ENCODE data around the gene GATA5. TPM values are rescaled to one million over a fixed set of nuclear protein-coding genes. Genes with fewer than 3 reads are reported as not detected.

The GATA5 gene
- total and polyA plus RNA-seq, 4 donors = 0.49 to 15.2 (median 1.3) TPM

- 57 to 74% methylated on average over 23 of the region's 23 CpGs for WGBS, 2 donors
- no peaks in the 10 kb centered on the region for H3K36me3 ChIP-seq (ENCODE audit: control insufficient read depth in 4 of 4, insufficient read depth in 4 of 4, low read length in 4 of 4)
- no peak overlapping the region for H3K27ac ChIP-seq (ENCODE audit: low read depth in 1 of 2, low read length in 1 of 2)
- DNase-seq (peak in 1 of 3 donors; percentile 55), ATAC-seq (ENCODE audit: insufficient read depth, low FRiP score) (no peak)
- H3K9me3 ChIP-seq (ENCODE audit: control insufficient read depth in 4 of 4, insufficient read depth in 3 of 4, low read length in 3 of 4) = peaks cover 0 to 2% (median 0%) of the 10 kb centered on the region in 4 donors
- no peaks in the 10 kb centered on the region for H3K27me3 ChIP-seq (ENCODE audit: control insufficient read depth in 3 of 3, insufficient read depth in 3 of 3, low read length in 2 of 3)
- TF ChIP-seq CTCF (IDR thresholded peaks at IDR 0.05; ENCODE audit: control extremely low read depth, extremely low read depth) = no peak
- peaks cover 0 to 73% (median 33%) of the 10 kb centered on the region in 5 donors for H3K4me1 ChIP-seq (ENCODE audit: control insufficient read depth in 5 of 5, insufficient read depth in 5 of 5, low read length in 5 of 5)
- H3K4me3 ChIP-seq = no peak overlapping the region
- H3K9ac ChIP-seq (ENCODE audit: insufficient read depth in 1 of 2, low read length in 2 of 2) = no peak overlapping the region
Measured at GRCh38 chr20:62430866-62431447, 44.8 kb downstream of the GATA5 start.

- DNase-seq = no peak
Measured at GRCh38 chr20:62430311-62430853, 45.4 kb downstream of the GATA5 start.

GRCh38 chr20:62429455-62430310 is 46.1 kb downstream of the GATA5 start:
- Histone ChIP-seq H3K9ac (ENCODE audit: insufficient read depth in 1 of 2, low read length in 2 of 2) (no peak overlapping the region), H3K4me1 (ENCODE audit: control insufficient read depth in 5 of 5, insufficient read depth in 5 of 5, low read length in 5 of 5) (peaks cover 0 to 62% (median 20%) of the 10 kb centered on the region in 5 donors), H3K9me3 (ENCODE audit: control insufficient read depth in 4 of 4, insufficient read depth in 3 of 4, low read length in 3 of 4) (peaks cover 0 to 2% (median 0%) of the 10 kb centered on the region in 4 donors), H3K4me3 (no peak overlapping the region), H3K36me3 (ENCODE audit: control insufficient read depth in 4 of 4, insufficient read depth in 4 of 4, low read length in 4 of 4) (no peaks in the 10 kb centered on the region), H3K27ac (ENCODE audit: low read depth in 1 of 2, low read length in 1 of 2) (no peak overlapping the region), H3K27me3 (ENCODE audit: control insufficient read depth in 3 of 3, insufficient read depth in 3 of 3, low read length in 2 of 3) (no peaks in the 10 kb centered on the region)
- ATAC-seq (ENCODE audit: insufficient read depth, low FRiP score) = no peak
- no peak for TF ChIP-seq CTCF (IDR thresholded peaks at IDR 0.05; ENCODE audit: control extremely low read depth, extremely low read depth)
- no peak for DNase-seq
- WGBS, 2 donors = 82 to 85% methylated on average over 23 of the region's 23 CpGs

More at GRCh38 chr20:62430311-62430853, 45.4 kb downstream of the GATA5 start:
- H3K36me3 ChIP-seq (ENCODE audit: control insufficient read depth in 4 of 4, insufficient read depth in 4 of 4, low read length in 4 of 4) = no peaks in the 10 kb centered on the region
- no peak overlapping the region for H3K9ac ChIP-seq (ENCODE audit: insufficient read depth in 1 of 2, low read length in 2 of 2)
- H3K27me3 ChIP-seq (ENCODE audit: control insufficient read depth in 3 of 3, insufficient read depth in 3 of 3, low read length in 2 of 3) = no peaks in the 10 kb centered on the region
- H3K4me3 ChIP-seq = no peak overlapping the region
- peaks cover 0 to 2% (median 0%) of the 10 kb centered on the region in 4 donors for H3K9me3 ChIP-seq (ENCODE audit: control insufficient read depth in 4 of 4, insufficient read depth in 3 of 4, low read length in 3 of 4)
- H3K4me1 ChIP-seq (ENCODE audit: control insufficient read depth in 5 of 5, insufficient read depth in 5 of 5, low read length in 5 of 5) = peaks cover 0 to 67% (median 27%) of the 10 kb centered on the region in 5 donors
- TF ChIP-seq CTCF (IDR thresholded peaks at IDR 0.05; ENCODE audit: control extremely low read depth, extremely low read depth) = no peak
- 58 to 78% methylated on average over 10 of the region's 10 CpGs for WGBS, 2 donors
- ATAC-seq (ENCODE audit: insufficient read depth, low FRiP score) = no peak
- H3K27ac ChIP-seq (ENCODE audit: low read depth in 1 of 2, low read length in 1 of 2) = no peak overlapping the region
